Duodenal mucosa (tissue), 2 donors: ENCODE results near the gene ZDHHC6.

Source experiments
- H3K27ac ChIP-seq: one replicate; pipeline ENCODE4 v1.7.0; 2013; ENCODE audit warnings: low read depth, low read length
- H3K27me3 ChIP-seq, 2 donors: one replicate each; pipeline ENCODE4 v1.7.0; 2013; ENCODE audit warnings: low read length in 2 of 2, control low read depth in 1 of 2; ENCODE audit not compliant: insufficient read depth in 2 of 2, control insufficient read depth in 1 of 2
- H3K36me3 ChIP-seq, 2 donors: one replicate each; pipeline ENCODE4 v1.7.0; 2013; ENCODE audit warnings: low read length in 2 of 2, control low read depth in 1 of 2; ENCODE audit not compliant: insufficient read depth in 2 of 2, control insufficient read depth in 1 of 2
- H3K4me1 ChIP-seq, 2 donors: one replicate each; pipeline ENCODE4 v1.7.0; 2013; ENCODE audit warnings: low read length in 2 of 2, control low read depth in 1 of 2; ENCODE audit not compliant: insufficient read depth in 2 of 2, control insufficient read depth in 1 of 2
- H3K4me3 ChIP-seq, 2 donors: one replicate each; pipeline ENCODE4 v1.7.0; 2013; ENCODE audit warnings: low read length in 2 of 2, low read depth in 1 of 2
- H3K9ac ChIP-seq, 2 donors: one replicate each; pipeline ENCODE4 v1.7.0; 2013; ENCODE audit warnings: low read length in 2 of 2, low read depth in 1 of 2
- H3K9me3 ChIP-seq, 2 donors: one replicate each; pipeline ENCODE4 v1.7.0; 2013; ENCODE audit warnings: low read length in 2 of 2, control low read depth in 1 of 2; ENCODE audit not compliant: control insufficient read depth in 1 of 2

Gene ZDHHC6

GRCh38 chr10:112446055-112446854 is 459 bp downstream of the ZDHHC6 start:
- peak overlapping the region; percentile 99 to 100 for H3K9ac ChIP-seq
- peaks cover 25 to 34% of the 10 kb centered on the region in 2 donors for H3K4me1 ChIP-seq
- H3K9me3 ChIP-seq, result no peaks in the 10 kb centered on the region
- peaks cover 19 to 27% of the 10 kb centered on the region in 2 donors for H3K36me3 ChIP-seq
- H3K4me3 ChIP-seq, result peak overlapping the region; percentile 100
- no peaks in the 10 kb centered on the region for H3K27me3 ChIP-seq
- H3K27ac ChIP-seq, result peak overlapping the region; percentile 85

DNA sequence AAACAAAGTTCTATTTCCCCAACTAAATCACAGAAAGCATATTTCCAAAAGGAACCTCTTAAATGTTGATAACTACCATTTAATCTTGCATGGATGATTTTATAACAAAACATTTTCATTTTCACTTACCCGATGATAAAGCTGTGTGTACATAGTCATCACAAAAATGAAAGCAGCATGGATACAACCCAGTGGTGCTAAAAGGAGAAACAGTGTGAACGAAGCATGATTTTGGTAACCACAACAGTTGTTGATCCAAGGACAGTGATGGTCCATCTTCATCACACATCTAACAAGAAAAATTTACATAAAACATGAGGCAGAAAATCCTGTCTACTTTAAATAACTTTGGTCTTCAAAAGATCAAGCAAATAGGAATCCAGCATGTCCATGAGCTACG is 4.7 kb downstream of the ZDHHC6 start:
- Histone ChIP-seq H3K27ac (no peak overlapping the region), H3K36me3 (peaks cover 34 to 36% of the 10 kb centered on the region in 2 donors), H3K4me3 (no peak overlapping the region), H3K4me1 (peaks cover 15 to 26% of the 10 kb centered on the region in 2 donors), H3K9ac (no peak overlapping the region), H3K9me3 (no peaks in the 10 kb centered on the region), H3K27me3 (no peaks in the 10 kb centered on the region)

GRCh38 chr10:112441520-112441919 is 5.2 kb downstream of the ZDHHC6 start:
- peaks cover 34 to 36% of the 10 kb centered on the region in 2 donors for H3K36me3 ChIP-seq
- no peaks in the 10 kb centered on the region for H3K9me3 ChIP-seq
- H3K4me1 ChIP-seq, result peaks cover 15 to 26% of the 10 kb centered on the region in 2 donors
- H3K4me3 ChIP-seq, result no peak overlapping the region
- H3K9ac ChIP-seq, result no peak overlapping the region
- H3K27me3 ChIP-seq, result no peaks in the 10 kb centered on the region
- no peak overlapping the region for H3K27ac ChIP-seq

DNA sequence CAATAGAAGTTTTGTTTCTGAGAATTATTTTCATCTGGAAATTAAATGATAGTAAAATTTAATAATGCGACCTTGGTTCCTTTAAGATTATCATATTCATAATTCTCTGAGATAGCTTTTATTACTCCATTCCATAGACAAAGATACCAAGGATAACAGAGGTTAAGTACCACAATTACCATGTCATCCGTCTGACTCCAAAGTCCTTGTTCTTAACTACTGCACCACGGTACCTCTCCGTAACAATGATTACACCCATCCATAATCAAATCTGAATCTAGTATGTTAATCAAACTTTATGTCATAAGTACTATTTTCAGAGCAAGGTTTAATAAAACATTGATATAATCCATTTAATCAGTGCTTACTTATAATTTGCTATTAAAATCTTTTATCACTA is 8.4 kb downstream of the ZDHHC6 start:
- no peak overlapping the region for H3K27ac ChIP-seq
- H3K36me3 ChIP-seq, result peaks cover 31 to 48% of the 10 kb centered on the region in 2 donors
- H3K4me1 ChIP-seq, result peaks cover 0 to 14% of the 10 kb centered on the region in 2 donors
- H3K9me3 ChIP-seq, result no peaks in the 10 kb centered on the region
- H3K9ac ChIP-seq, result no peak overlapping the region
- no peaks in the 10 kb centered on the region for H3K27me3 ChIP-seq
- no peak overlapping the region for H3K4me3 ChIP-seq

DNA sequence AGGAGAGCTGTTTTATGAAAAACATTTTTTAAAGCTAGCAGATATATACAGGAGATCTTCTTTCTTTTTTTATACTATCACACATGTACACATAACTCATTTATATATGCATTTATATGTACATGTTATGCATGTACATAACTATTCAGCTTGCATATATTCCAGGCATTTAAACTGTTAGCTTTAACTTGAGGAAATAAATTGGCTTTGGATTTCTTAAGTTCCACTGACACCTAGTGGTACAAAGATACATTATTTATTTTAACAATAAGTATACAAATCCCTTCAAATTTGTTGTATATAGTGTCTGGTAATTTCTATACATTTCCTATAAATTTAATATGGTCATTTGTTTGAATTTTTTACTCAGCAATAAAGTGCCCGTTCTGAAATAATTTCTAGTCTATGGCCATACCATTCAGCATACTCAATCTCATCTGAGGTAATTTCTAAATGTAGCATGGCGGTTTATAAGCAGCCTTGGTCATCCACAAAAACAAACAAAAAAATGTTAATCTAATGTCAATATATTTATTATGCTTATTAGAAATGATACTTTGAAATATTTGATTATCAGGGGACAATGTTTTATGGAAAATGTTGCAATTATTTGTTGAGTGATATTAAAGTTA is 11.6 kb downstream of the ZDHHC6 start:
- Histone ChIP-seq H3K4me3 (no peak overlapping the region), H3K27me3 (no peaks in the 10 kb centered on the region), H3K9ac (no peak overlapping the region), H3K9me3 (no peaks in the 10 kb centered on the region), H3K36me3 (peaks cover 20 to 56% of the 10 kb centered on the region in 2 donors), H3K27ac (no peak overlapping the region), H3K4me1 (no peaks in the 10 kb centered on the region)

- Histone ChIP-seq H3K4me3 (no peak overlapping the region), H3K27ac (no peak overlapping the region), H3K36me3 (peaks cover 22 to 63% of the 10 kb centered on the region in 2 donors), H3K27me3 (no peaks in the 10 kb centered on the region), H3K4me1 (peaks cover 6 to 11% of the 10 kb centered on the region in 2 donors), H3K9me3 (no peaks in the 10 kb centered on the region), H3K9ac (no peak overlapping the region)
Observed at GRCh38 chr10:112433136-112433535, 13.6 kb downstream of the ZDHHC6 start.

- Histone ChIP-seq H3K4me1 (peaks cover 10 to 14% of the 10 kb centered on the region in 2 donors), H3K27ac (no peak overlapping the region), H3K4me3 (no peak overlapping the region), H3K36me3 (peaks cover 43 to 80% of the 10 kb centered on the region in 2 donors), H3K9ac (no peak overlapping the region), H3K9me3 (no peaks in the 10 kb centered on the region), H3K27me3 (no peaks in the 10 kb centered on the region)
Observed at GRCh38 chr10:112429654-112430230, 17.0 kb downstream of the ZDHHC6 start.

GRCh38 chr10:112429147-112429546 is 17.6 kb downstream of the ZDHHC6 start:
- H3K36me3 ChIP-seq, result peaks cover 38 to 81% of the 10 kb centered on the region in 2 donors
- H3K27me3 ChIP-seq, result no peaks in the 10 kb centered on the region
- H3K9ac ChIP-seq, result peak overlapping the region in 1 of 2 donors; percentile 15
- no peaks in the 10 kb centered on the region for H3K9me3 ChIP-seq
- peaks cover 15 to 17% of the 10 kb centered on the region in 2 donors for H3K4me1 ChIP-seq
- H3K4me3 ChIP-seq, result no peak overlapping the region
- no peak overlapping the region for H3K27ac ChIP-seq

- H3K27ac ChIP-seq, result no peak overlapping the region
- H3K27me3 ChIP-seq, result no peaks in the 10 kb centered on the region
- H3K9ac ChIP-seq, result no peak overlapping the region
- no peak overlapping the region for H3K4me3 ChIP-seq
- H3K4me1 ChIP-seq, result peaks cover 15 to 17% of the 10 kb centered on the region in 2 donors
- H3K36me3 ChIP-seq, result peaks cover 52 to 81% of the 10 kb centered on the region in 2 donors
- no peaks in the 10 kb centered on the region for H3K9me3 ChIP-seq
Observed at GRCh38 chr10:112426111-112426510, 20.6 kb downstream of the ZDHHC6 start.

- Histone ChIP-seq H3K9ac (no peak overlapping the region), H3K27me3 (no peaks in the 10 kb centered on the region), H3K4me3 (no peak overlapping the region), H3K9me3 (no peaks in the 10 kb centered on the region), H3K27ac (no peak overlapping the region), H3K36me3 (peaks cover 53 to 83% of the 10 kb centered on the region in 2 donors), H3K4me1 (peaks cover 14 to 15% of the 10 kb centered on the region in 2 donors)
Observed at GRCh38 chr10:112424651-112425050, 22.1 kb downstream of the ZDHHC6 start.
